OCI-LY3 (cell line): ENCODE measurements around the gene PSMA5.

Source experiments
- H2AFZ ChIP-seq: fragments of 200-600, 300-600 bp; shearing (Covaris generic); 2 replicates; pipeline ENCODE4 v1.6.0; 2014; ENCODE audit warnings: antibody characterized with exemption, low read depth, low read length
- H3K27ac ChIP-seq: fragments of 200-600, 300-600 bp; sonication (generic); 2 replicates; pipeline ENCODE4 v1.5.1; 2014; ENCODE audit warnings: mild to moderate bottlenecking, low read length, moderate library complexity, mixed read lengths
- H3K27me3 ChIP-seq: fragments of 200-600, 300-600 bp; sonication (generic); 2 replicates; pipeline ENCODE4 v1.6.1; 2014; ENCODE audit warnings: low read depth, low read length, mixed read lengths
- H3K36me3 ChIP-seq: fragments of 200-600, 300-600 bp; sonication (generic); replicated peaks from 2 replicates; pipeline ENCODE3; 2014; ENCODE audit warnings: low read depth, low read length, mixed read lengths
- H3K4me1 ChIP-seq: fragments of 300-600, 200-600 bp; sonication (generic); 2 replicates; pipeline ENCODE4 v1.6.1; 2014; ENCODE audit warnings: low read length, mixed read lengths
- H3K4me2 ChIP-seq: fragments of 200-600, 300-600 bp; sonication (generic); 2 replicates; pipeline ENCODE4 v1.6.1; 2014; ENCODE audit warnings: low read length, mixed read lengths
- H3K4me3 ChIP-seq: fragments of 300-600, 200-600 bp; sonication (generic); 2 replicates; pipeline ENCODE4 v1.5.1; 2014; ENCODE audit warnings: antibody characterized with exemption, mild to moderate bottlenecking, low read length, moderate library complexity
- H3K79me2 ChIP-seq: fragments of 300-600, 200-600 bp; shearing (Covaris generic); 2 replicates; pipeline ENCODE4 v1.6.1; 2014; ENCODE audit warnings: mild to moderate bottlenecking, low read length, mixed read lengths
- H3K9ac ChIP-seq: fragments of 300-600, 200-600 bp; shearing (Covaris generic); 2 replicates; pipeline ENCODE4 v1.6.0; 2014; ENCODE audit warnings: mild to moderate bottlenecking, low read length, moderate library complexity
- H3K9me3 ChIP-seq: fragments of 200-600, 300-600 bp; shearing (Covaris generic); 2 replicates; pipeline ENCODE4 v1.6.1; 2014; ENCODE audit warnings: low read length, mixed read lengths; ENCODE audit not compliant: insufficient read depth
- H4K20me1 ChIP-seq: fragments of 200-600, 300-600 bp; sonication (generic); 2 replicates; pipeline ENCODE4 v1.6.1; 2016; ENCODE audit warnings: low read length, mixed read lengths; ENCODE audit not compliant: insufficient read depth
- EZH2phosphoT487 ChIP-seq: fragments of 200-600 bp; shearing (Covaris generic); IDR thresholded peaks from 2 replicates; pipeline ENCODE4 v1.6.1; 2018; ENCODE audit warnings: antibody characterized with exemption, mixed run types, low read depth
- TF ChIP-seq, protein P1 (sequence below): fragments of 200-600, 300-600 bp; sonication (generic); IDR thresholded peaks from 2 replicates; pipeline ENCODE4 v1.5.1; 2014; ENCODE audit warnings: antibody characterized with exemption, low read length, low read depth

The PSMA5 gene

DNA sequence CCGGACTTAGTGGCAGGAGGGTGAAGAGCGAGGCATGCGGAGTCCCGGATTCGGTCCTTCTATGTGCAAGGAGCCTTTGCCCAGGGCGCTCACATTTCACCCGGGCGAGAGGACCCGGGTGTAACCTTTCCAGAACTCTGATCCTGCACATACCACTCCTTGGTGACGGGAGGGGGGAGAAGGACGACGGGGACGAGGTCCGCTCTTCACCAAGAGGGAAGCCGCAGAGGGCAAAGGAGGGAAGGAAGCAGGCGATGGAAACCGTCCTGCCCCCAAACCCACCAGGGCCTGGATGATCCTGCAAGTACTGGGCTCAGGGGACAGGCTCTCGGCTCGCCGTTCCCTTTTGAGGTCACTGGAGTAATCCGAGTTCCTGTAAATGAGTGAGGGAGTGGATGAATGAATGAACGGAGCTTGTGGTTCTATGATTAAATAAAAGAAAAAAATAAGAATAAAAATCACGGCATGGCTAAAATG lies 41.1 kb upstream of the PSMA5 start:
- Histone ChIP-seq H4K20me1 (no peaks in the 10 kb centered on the region), H3K9ac (no peak overlapping the region), H3K4me1 (no peaks in the 10 kb centered on the region), H2AFZ (no peak overlapping the region), H3K4me3 (no peak overlapping the region), H3K36me3 (no peaks in the 10 kb centered on the region), H3K9me3 (no peaks in the 10 kb centered on the region), H3K27me3 (peaks cover 18% of the 10 kb centered on the region; the same call in 1 of the 2 replicates), H3K4me2 (no peak overlapping the region), H3K27ac (no peak overlapping the region), H3K79me2 (no peaks in the 10 kb centered on the region)
- no peak for TF ChIP-seq EZH2phosphoT487
- TF ChIP-seq, protein P1, sequence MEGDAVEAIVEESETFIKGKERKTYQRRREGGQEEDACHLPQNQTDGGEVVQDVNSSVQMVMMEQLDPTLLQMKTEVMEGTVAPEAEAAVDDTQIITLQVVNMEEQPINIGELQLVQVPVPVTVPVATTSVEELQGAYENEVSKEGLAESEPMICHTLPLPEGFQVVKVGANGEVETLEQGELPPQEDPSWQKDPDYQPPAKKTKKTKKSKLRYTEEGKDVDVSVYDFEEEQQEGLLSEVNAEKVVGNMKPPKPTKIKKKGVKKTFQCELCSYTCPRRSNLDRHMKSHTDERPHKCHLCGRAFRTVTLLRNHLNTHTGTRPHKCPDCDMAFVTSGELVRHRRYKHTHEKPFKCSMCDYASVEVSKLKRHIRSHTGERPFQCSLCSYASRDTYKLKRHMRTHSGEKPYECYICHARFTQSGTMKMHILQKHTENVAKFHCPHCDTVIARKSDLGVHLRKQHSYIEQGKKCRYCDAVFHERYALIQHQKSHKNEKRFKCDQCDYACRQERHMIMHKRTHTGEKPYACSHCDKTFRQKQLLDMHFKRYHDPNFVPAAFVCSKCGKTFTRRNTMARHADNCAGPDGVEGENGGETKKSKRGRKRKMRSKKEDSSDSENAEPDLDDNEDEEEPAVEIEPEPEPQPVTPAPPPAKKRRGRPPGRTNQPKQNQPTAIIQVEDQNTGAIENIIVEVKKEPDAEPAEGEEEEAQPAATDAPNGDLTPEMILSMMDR: no peak

DNA sequence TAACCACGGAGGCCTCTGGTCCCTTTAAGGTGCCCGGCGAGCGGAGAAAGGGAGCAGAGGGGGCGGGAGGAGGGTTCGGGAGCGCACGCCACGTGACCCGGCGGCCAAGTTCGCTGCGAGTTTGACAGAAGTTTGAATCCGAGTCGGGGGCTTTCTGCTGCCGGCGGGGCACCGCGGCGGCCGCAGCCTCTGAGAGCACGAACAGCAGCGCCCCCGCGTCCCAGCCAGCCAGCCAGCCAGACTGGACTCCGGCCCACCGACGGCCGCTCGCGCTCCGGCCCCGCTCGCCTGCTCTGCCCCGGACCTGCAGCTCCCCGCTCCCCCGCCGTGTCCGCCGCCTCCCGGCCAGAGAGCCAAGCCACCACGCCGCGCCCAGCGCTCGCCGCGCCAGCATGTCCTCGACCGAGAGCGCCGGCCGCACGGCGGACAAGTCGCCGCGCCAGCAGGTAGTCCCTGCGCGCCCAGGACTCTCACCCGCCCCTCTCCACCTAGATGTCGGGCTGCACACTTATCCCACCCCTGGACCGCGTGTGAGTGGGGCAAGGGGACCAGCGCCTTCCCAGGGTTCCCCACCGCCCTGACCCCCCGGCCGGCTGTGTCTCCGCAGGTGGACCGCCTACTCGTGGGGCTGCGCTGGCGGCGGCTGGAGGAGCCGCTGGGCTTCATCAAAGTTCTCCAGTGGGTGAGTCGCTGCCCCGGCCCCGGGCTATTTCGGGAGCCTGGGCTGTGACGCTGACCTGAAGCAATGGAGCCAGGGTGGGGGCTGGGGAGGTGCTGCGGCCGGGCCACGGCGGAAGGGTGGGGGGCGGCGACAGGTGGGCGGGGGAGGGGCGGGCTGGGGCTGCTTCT lies 40.4 kb upstream of the PSMA5 start, which contains the start of gene SYPL2:
Gene SYPL2 (plus strand): TSS at position 95 of the 849 bp plus-strand sequence. CDS start 298 bp downstream, at position 393.
- Histone ChIP-seq H3K4me1 (no peaks in the 10 kb centered on the region), H4K20me1 (no peaks in the 10 kb centered on the region), H3K27me3 (peaks cover 18% of the 10 kb centered on the region; the same call in 1 of the 2 replicates)

DNA sequence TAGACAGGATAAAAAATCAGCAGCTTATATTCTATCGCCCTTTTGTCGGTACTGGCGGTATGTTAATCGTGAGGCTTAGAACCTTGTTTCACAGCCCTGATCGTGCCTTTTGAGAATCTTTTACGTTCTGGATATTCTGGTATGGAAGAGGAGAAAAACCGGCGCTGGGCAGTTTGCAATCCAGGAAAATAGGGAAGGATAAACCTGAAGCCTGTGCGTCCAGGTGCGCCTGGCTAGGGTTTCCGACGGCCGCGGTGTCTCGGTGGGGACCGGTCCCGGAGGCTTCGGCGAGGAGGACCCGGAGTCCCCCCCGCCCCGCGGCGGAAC lies 39.8 kb upstream of the PSMA5 start:
- no peak overlapping the region for H3K27ac ChIP-seq
- H3K27me3 ChIP-seq: peaks cover 18% of the 10 kb centered on the region; the same call in 1 of the 2 replicates
- H3K4me3 ChIP-seq: no peak overlapping the region
- no peaks in the 10 kb centered on the region for H4K20me1 ChIP-seq
- H3K4me2 ChIP-seq: no peak overlapping the region
- H3K79me2 ChIP-seq: no peaks in the 10 kb centered on the region
- H3K9me3 ChIP-seq: no peaks in the 10 kb centered on the region
- H3K36me3 ChIP-seq: no peaks in the 10 kb centered on the region
- no peak for TF ChIP-seq EZH2phosphoT487
- TF ChIP-seq, protein P1: no peak
- no peak overlapping the region for H3K9ac ChIP-seq
- no peaks in the 10 kb centered on the region for H3K4me1 ChIP-seq
- H2AFZ ChIP-seq: no peak overlapping the region

More for the DNA sequence above, 40.4 kb upstream of the PSMA5 start, which contains the start of gene SYPL2:
- H3K9me3 ChIP-seq: no peaks in the 10 kb centered on the region
- no peaks in the 10 kb centered on the region for H3K36me3 ChIP-seq
- H3K4me3 ChIP-seq: no peak within 1 kb of the TSS
- no peak within 1 kb of the TSS for H3K9ac ChIP-seq
- no peak within 1 kb of the TSS for H3K4me2 ChIP-seq
- no peaks in the 10 kb centered on the region for H3K79me2 ChIP-seq
- H2AFZ ChIP-seq: no peak within 1 kb of the TSS
- TF ChIP-seq EZH2phosphoT487: no peak
- TF ChIP-seq, protein P1: no peak
- no peak within 1 kb of the TSS for H3K27ac ChIP-seq

DNA sequence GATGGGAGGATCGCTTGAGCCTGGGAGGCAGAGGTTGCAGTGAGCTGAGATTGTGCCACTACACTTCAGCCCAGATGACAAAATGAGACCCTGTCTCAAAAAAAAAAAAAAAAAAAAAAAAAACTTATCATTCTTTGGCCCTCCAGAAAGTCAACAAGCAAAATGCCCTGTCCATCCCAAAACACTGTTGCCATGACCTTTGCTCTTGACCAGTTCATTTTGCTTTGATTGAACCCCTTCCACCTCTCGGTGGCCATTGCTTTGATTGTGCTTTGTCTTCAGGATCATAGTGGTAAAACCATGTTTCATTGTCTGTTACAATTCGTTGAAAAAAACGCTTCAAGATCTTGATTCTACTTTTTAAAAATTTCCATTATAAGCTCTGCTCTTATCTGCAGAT lies 31.6 kb upstream of the PSMA5 start:
- Histone ChIP-seq H3K79me2 (no peaks in the 10 kb centered on the region), H2AFZ (no peak overlapping the region), H4K20me1 (no peaks in the 10 kb centered on the region), H3K4me3 (no peak overlapping the region), H3K4me2 (no peak overlapping the region), H3K27me3 (no peaks in the 10 kb centered on the region), H3K4me1 (no peaks in the 10 kb centered on the region), H3K9ac (no peak overlapping the region), H3K36me3 (no peaks in the 10 kb centered on the region), H3K9me3 (no peaks in the 10 kb centered on the region), H3K27ac (no peak overlapping the region)
- no peak for TF ChIP-seq EZH2phosphoT487
- TF ChIP-seq, protein P1: no peak
